Activated CD4-positive, alpha-beta T cell treated with anti-CD3 and anti-CD28 coated beads for 48 hours (primary cell): ENCODE data around the gene PLEKHF1.

Experiments used
- DNase-seq: peaks from one replicate; pipeline ENCODE4 v3.0.0-alpha.2; 2020

PLEKHF1 gene

DNA sequence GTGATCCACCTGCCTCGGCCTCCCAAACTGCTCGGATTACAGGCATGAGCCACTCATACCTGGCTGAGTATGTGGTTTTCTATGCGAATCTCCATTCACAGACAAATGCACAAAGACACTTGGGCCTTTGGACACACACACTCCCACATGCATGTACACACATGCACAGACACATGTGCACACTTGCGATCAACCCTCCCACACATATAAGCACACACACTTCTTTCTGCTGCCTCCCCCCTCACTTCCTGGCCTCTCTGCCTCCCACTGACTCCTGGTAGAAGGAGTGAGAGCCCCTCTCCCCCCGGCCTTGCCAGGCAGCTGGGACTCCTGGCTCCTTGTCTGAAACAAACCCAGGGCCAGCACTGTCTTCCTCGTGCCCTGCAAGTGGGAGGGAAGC is 29.3 kb upstream of the PLEKHF1 start:
- no peak for DNase-seq

GRCh38 chr19:29636553-29637360 is 28.5 kb upstream of the PLEKHF1 start:
- no peak for DNase-seq

GRCh38 chr19:29639086-29639485 is 26.2 kb upstream of the PLEKHF1 start:
- DNase-seq = no peak

GRCh38 chr19:29640231-29640630 is 25.0 kb upstream of the PLEKHF1 start:
- no peak for DNase-seq

GRCh38 chr19:29641597-29641996 is 23.7 kb upstream of the PLEKHF1 start:
- no peak for DNase-seq

- DNase-seq = no peak
Observed at GRCh38 chr19:29643361-29643935, 21.8 kb upstream of the PLEKHF1 start.

- no peak for DNase-seq
Observed at GRCh38 chr19:29644210-29644609, 21.1 kb upstream of the PLEKHF1 start.

DNA sequence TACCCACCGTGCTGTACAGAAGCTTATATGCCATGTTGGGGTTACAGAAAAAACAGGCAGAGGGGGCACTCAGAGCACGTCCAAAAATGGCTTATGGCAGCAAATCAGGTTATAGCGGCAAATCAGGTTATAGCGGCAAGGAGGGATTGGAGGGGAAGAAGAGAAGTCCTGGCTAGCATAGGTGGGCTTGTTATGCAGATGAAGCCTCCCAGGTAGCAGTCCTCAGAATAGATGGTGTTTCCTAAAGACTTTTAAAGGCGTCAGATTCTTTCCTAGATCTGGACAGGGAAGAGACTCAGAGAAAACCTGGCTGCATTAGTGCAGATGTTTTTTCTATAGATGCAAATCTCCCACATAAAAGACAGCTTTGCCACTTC is 19.8 kb upstream of the PLEKHF1 start:
- no peak for DNase-seq

- no peak for DNase-seq
Observed at GRCh38 chr19:29645911-29646310, 19.4 kb upstream of the PLEKHF1 start.

DNA sequence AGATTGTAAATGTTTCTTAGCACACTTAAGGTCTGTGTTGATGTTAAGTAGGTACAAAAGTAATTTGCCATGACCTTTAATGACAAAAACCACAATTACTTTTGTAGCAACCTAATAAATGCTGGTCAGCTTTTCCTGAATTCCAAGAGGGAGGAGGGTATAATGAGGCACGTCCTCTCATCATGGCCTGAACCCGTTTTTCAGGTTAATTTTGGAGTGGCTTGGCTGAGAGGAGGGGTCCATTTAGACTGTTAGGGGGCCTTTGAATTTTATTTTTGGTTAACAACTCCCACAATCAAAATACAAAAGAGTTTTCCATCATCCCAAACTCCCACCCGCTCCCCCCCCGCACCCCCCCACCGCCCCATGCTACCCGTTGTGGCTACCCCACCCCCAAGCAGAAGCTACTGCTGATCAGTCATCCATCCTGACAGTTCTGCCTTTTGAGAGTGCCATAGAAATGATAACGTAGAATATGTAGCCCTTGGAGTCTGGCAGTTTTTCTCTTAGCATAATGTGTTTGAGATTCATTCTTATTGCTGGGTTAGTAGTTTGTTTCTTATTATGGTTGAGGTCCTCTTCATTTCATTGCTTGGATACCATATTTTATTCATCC is 14.4 kb upstream of the PLEKHF1 start:
- DNase-seq = no peak

DNA sequence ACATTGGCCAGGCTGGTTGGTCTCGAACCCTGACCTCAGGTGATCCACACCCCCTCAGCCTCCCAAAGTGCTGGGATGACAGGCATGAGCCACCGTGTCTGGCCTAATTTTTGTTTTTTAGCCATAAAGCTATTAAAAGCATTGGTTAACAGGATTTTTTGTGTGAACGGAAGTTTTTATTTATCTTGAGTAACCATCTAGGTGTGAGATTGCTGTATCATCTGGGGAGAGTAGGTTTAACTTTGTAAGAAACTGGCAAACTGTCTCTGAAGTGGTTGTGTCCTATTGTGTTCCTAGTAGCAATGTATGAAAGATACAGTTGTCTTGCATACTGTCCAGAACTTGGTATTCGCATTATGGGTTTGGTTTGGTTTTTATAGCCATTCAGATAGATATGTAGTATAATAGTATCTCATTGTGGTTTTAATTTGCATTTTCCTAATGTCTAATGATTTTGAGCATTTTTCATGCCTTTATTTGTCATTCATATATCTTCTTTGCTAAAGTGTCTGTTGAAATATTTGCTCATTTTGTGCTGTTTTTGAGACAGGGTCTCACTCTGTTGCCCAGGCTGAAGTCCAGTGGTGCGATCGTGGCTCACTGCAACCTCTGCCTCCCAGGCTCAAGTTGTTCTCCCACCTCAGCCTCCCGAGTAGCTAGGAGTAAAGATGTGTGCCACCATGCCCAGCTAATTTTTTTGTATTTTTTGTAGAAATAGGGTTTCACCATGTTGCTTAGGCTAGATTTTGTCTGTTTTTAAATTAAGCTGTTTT is 13.5 kb upstream of the PLEKHF1 start:
- DNase-seq = no peak

GRCh38 chr19:29653398-29653797 is 11.9 kb upstream of the PLEKHF1 start:
- DNase-seq = no peak

GRCh38 chr19:29655648-29656335 is 9.5 kb upstream of the PLEKHF1 start:
- DNase-seq = no peak

- DNase-seq = no peak
Observed at GRCh38 chr19:29658221-29658991, 6.9 kb upstream of the PLEKHF1 start.

DNA sequence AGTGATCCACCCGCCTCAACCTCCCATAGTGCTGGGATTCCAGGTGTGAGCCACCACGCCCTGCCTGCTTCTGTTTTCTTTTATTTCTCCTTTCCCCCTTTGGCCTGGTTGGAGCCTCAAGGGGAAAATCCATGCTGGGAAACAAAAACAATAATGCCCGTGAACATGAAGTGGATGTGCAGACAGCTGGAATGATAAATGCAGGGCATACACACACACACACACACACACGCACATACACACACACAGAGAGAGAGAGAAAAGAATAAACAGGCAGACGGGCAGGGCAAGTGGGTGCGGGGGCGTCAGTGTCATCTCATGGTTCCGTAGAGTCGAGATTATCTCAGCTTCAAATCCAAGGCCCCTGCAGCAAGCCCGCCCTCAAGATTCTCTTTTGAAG is 4.4 kb upstream of the PLEKHF1 start:
- DNase-seq = peak; percentile 75

- DNase-seq = no peak
Observed at GRCh38 chr19:29662278-29662603, 3.0 kb upstream of the PLEKHF1 start.

- DNase-seq = peak; percentile 67
Observed at GRCh38 chr19:29662604-29663404, 2.5 kb upstream of the PLEKHF1 start.

DNA sequence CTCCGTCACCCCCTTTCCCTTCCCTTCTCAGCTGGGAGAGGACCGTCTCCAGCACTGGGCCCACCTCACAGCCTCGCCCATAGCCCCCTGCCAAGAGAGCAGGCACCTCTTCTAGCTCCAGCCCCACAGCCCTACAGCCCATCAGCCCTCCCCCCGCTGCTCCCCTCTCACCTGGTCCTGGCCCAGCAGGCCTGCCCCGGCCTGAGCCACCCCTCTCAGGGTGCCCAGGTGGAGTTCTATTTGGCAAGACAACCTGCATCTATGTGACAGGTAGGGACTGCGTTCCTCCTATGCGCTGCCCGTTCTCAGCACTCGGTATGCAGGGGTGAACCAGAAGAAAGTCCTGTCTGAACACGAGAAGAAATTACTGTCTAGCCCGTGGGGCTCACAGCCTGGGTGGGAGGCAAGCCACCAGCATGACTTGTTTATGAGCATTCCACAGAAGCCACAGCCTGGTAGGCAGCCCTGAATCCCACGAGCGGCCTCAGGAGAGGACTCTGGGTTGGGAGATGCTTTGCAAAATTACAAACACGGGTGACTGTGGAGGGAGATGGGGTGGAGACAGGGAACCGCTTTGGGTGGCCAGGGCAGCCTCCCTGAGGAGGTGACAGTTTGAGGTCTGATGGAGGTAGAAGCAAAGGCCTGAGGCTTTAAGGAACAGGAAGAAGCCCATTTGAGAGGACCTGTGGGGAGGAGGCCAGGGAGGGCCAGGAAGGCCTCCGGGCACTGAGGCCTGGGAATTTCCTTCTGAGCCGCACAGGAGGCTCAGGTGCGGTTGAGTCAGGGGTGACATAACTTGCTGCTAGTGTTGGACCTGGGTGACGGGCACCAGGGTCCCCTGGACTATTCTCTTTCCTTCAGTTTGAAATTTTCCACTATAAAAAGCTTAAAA is 1.2 kb upstream of the PLEKHF1 start:
- peak; percentile 14 for DNase-seq

- no peak for DNase-seq
Observed at GRCh38 chr19:29664753-29665214, 477 bp upstream of the PLEKHF1 start.
